Retinal pigment epithelial cell (primary cell): ENCODE measurements around the gene C2orf69.
A peak's percentile ranks its signal among the peaks of the same experiment; 100 is the strongest.

ENCODE experiments used
- DNase-seq: peaks from one replicate; pipeline ENCODE4 v3.0.0-alpha.2; 2010; ENCODE audit warnings: low read depth
- H3K4me3 ChIP-seq: 2 replicates; pipeline ENCODE4 v1.5.1; 2011; ENCODE audit warnings: mild to moderate bottlenecking, low read length, control low read depth, moderate library complexity
- CTCF ChIP-seq: conservative IDR thresholded peaks from 2 replicates; pipeline ENCODE4 v1.5.1; 2011; ENCODE audit warnings: low read depth, low read length, control low read depth, inconsistent platforms

Gene C2orf69, protein sequence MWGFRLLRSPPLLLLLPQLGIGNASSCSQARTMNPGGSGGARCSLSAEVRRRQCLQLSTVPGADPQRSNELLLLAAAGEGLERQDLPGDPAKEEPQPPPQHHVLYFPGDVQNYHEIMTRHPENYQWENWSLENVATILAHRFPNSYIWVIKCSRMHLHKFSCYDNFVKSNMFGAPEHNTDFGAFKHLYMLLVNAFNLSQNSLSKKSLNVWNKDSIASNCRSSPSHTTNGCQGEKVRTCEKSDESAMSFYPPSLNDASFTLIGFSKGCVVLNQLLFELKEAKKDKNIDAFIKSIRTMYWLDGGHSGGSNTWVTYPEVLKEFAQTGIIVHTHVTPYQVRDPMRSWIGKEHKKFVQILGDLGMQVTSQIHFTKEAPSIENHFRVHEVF

DNA sequence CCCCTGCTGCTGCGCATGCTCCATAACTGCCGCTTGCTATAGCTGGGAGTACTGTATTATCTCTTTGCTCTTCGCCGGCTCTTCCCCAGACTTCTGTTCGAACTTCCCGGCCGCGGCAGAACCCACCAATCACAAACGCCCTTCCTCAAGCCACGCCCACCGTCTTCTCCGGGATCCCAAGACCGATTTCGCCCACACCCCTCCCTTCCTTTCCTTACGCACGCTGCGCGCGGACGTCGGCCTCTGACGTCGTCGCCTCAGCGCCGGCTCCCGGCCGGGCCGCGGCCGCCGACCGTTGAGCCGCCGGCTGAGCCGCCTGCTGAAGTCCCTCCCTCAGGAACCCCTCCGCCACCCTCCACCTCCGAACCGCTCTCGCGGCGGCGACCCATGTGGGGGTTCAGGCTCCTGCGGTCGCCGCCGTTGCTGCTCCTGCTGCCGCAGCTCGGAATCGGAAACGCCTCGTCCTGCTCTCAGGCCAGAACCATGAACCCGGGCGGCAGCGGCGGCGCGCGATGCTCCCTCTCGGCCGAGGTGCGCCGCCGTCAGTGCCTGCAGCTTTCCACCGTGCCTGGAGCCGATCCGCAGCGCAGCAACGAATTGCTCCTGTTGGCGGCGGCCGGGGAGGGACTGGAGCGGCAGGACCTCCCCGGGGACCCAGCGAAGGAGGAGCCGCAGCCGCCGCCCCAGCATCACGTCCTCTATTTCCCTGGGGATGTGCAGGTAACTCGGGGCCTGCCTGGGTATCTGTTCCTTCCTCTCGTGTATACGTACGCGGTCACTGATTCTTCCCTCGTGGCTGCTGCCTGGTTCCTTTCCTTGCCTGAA, at the start of gene C2orf69:
Gene C2orf69, plus strand, starts transcription at position 242 of the 825 bp plus-strand sequence. Its CDS starts 146 bp downstream, at position 388.
- peak; percentile 85 for DNase-seq
- TF ChIP-seq CTCF: no peak
- peak within 1 kb of the TSS; percentile 81 for H3K4me3 ChIP-seq

DNA sequence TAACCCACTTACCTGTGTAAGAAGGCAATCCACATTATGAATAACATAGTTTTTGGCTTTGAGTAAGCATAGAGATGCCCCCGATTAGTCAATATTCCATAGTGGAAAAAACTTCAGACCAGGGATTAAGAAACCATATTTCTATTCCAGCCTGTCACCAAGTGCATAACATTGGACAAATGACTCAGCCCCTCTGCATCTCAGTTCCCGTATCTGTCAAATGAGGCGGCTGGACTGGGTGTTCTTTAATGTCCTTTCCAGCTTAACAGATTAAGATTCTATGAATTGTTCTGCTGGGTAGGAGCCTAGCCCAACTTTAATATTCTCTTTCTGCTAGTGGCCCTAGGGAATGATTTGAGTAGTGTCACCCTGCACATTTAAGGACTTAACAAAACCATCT, 48.3 kb upstream of the C2orf69 start:
- no peak overlapping the region for H3K4me3 ChIP-seq
- no peak for TF ChIP-seq CTCF
- DNase-seq: peak; percentile 46

DNA sequence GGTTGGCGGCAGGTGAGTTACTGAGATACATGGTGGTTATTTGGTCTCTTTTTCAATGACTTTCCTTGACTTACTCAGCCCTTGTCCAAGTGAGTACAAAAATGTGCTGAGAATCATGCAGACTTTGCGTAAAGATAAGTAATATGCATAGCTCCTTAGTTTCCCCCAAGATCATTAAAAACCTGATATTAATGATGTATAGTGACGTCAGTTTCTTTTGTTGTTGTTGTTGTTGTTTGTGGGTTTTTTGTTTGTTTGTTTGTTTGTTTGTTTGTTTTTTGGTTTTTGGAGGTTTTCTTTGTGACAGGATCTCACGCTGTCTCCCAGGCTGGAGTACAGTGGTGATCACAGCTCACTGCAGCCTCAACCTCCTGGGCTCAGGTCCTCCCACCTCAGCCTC, 45.2 kb upstream of the C2orf69 start:
- no peak for TF ChIP-seq CTCF
- DNase-seq: no peak
- no peak overlapping the region for H3K4me3 ChIP-seq

GRCh38 chr2:199868431-199869226, 42.5 kb upstream of the C2orf69 start:
- no peak for TF ChIP-seq CTCF
- DNase-seq: no peak
- no peak overlapping the region for H3K4me3 ChIP-seq

- no peak for DNase-seq
- no peak overlapping the region for H3K4me3 ChIP-seq
- TF ChIP-seq CTCF: no peak
These were observed 41.9 kb upstream of the C2orf69 start for GRCh38 chr2:199869227-199869541.

DNA sequence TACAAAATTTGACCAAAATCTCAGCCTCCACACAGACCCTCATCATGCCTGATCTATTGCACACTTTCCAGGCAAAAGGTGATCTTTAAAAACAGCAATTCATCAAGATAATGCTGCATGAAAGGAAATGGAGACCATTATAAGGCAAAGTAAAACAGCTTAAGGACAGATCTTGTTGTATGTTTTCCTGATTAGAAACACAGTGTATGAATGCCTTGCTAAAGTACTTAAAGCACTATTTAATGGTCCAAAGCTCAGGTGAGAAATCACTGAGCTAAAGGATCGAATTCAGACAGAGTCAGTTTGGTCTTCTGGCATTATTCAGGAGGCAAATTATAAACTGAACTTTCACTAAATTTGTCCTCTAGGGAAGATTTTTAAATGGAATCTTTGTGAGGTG, 41.4 kb upstream of the C2orf69 start:
- no peak overlapping the region for H3K4me3 ChIP-seq
- DNase-seq: no peak
- TF ChIP-seq CTCF: no peak
